Mucosa of descending colon (tissue), 3 donors: ENCODE measurements around the gene WNT8B. TPM values are rescaled to one million over a fixed set of nuclear protein-coding genes. Genes with fewer than 3 reads are reported as not detected.

Source experiments
- ATAC-seq: fragments of 200-7000 bp; cut with Tn5 transposase; one replicate; pipeline ENCODE4 v1.9.1; 2020; ENCODE audit warnings: mild to moderate bottlenecking, moderate library complexity
- DNase-seq, 3 donors: peaks; one replicate each; pipeline ENCODE4 v3.0.0-alpha.2; 2020
- H3K36me3 ChIP-seq: fragments of 200-600 bp; one replicate; pipeline ENCODE4 v1.8.0; 2021; ENCODE audit warnings: low read depth, mild to moderate bottlenecking
- H3K4me1 ChIP-seq: fragments of 200-600 bp; one replicate; pipeline ENCODE4 v1.8.0; 2021; ENCODE audit warnings: low read depth, mild to moderate bottlenecking
- H3K4me3 ChIP-seq: fragments of 200-600 bp; one replicate; pipeline ENCODE4 v1.8.0; 2021; ENCODE audit warnings: mild to moderate bottlenecking
- H3K9me3 ChIP-seq: fragments of 200-600 bp; one replicate; pipeline ENCODE4 v1.8.0; 2021; ENCODE audit warnings: mild to moderate bottlenecking
- intact Hi-C, 2 donors: fragments of 100-400 bp; cut with DNase I in 1 of 2; cut with micrococcal nuclease in 1 of 2; formaldehyde crosslinking; loops; one replicate each; pipeline versions ENCODE4 v1.11.0 to v1.11.1; 2022; cut with DNase I, micrococcal nuclease
- total RNA-seq, 3 donors: library from RNA; stranded (reverse); fragmentation: NEBNext Ultra II Directional in 2 of 3; extraction: Animal tissue kit (Norgen Biotek cat#: 25700) in 2 of 3; gene quantifications; one replicate each; pipeline versions ENCODE4 v1.2.1 to v1.2.4, GENCODE V29; 2021 to 2023
- TF ChIP-seq, protein P1 (sequence below): fragments of 200-600 bp; IDR thresholded peaks from one replicate; pipeline ENCODE4 v1.8.0; 2022; ENCODE audit warnings: antibody characterized with exemption, mild to moderate bottlenecking
- donor health status: DM: no; HTN: no; CAD: no; lungs with moderate emphysema.
- donor health status: DM: no; HTN: no; CAD: no.
- donor health status: DM: no; HTN: yes; CAD: no.

Gene WNT8B
- total RNA-seq, 3 donors from 2014 or later = not detected

DNA sequence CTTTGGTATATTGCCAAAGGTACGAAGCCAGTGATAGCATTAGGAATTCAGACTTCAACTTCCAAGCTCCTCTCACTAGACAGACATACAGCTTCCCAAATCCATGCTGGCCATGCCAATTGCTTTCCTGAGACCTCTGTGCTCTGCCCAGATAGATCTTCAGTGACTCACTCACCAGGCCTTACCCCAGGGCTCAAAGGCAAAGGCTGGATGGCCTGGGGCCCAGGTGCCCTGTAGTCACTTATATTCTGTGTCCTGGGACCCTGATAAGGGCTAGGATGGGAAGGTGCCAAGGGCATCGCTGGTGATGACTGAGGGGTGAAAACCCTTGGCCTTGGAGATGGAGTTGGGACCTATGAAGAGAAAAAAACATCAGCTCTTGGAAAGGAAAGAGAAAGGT, 27.7 kb downstream of the WNT8B start:
- no peak overlapping the region for H3K4me3 ChIP-seq
- intact Hi-C loops = no loop called here
- H3K4me1 ChIP-seq = no peaks in the 10 kb centered on the region

DNA sequence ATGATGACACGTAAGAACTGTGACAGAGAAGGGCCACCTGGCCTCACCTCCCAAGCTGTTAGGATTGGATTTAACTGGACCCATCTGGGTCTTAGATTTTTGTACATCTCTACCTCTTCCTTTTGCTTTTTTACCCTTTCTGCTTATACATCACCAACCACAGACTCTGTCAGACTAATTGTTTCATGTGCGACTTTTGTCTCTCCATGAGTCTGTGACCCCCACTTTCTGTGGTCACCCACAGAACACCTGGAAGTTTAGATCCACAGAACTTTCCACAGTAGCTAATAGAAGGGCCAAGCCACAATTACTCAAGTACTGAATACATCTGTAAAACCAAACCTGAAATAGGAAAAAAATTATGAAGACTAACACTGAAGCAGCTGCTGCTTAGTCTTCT, 33.8 kb downstream of the WNT8B start:
- no peak for ATAC-seq
- no peak overlapping the region for H3K4me3 ChIP-seq
- H3K9me3 ChIP-seq = no peaks in the 10 kb centered on the region
- TF ChIP-seq, protein P1, sequence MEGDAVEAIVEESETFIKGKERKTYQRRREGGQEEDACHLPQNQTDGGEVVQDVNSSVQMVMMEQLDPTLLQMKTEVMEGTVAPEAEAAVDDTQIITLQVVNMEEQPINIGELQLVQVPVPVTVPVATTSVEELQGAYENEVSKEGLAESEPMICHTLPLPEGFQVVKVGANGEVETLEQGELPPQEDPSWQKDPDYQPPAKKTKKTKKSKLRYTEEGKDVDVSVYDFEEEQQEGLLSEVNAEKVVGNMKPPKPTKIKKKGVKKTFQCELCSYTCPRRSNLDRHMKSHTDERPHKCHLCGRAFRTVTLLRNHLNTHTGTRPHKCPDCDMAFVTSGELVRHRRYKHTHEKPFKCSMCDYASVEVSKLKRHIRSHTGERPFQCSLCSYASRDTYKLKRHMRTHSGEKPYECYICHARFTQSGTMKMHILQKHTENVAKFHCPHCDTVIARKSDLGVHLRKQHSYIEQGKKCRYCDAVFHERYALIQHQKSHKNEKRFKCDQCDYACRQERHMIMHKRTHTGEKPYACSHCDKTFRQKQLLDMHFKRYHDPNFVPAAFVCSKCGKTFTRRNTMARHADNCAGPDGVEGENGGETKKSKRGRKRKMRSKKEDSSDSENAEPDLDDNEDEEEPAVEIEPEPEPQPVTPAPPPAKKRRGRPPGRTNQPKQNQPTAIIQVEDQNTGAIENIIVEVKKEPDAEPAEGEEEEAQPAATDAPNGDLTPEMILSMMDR = no peak
- H3K4me1 ChIP-seq = no peaks in the 10 kb centered on the region
- DNase-seq = no peak
- H3K36me3 ChIP-seq = no peaks in the 10 kb centered on the region
- intact Hi-C loops = no loop called here

More for the DNA sequence above, 27.7 kb downstream of the WNT8B start:
- H3K9me3 ChIP-seq = no peaks in the 10 kb centered on the region
- H3K36me3 ChIP-seq = no peaks in the 10 kb centered on the region
- DNase-seq (no peak), ATAC-seq (no peak)
- TF ChIP-seq, protein P1 = no peak

DNA sequence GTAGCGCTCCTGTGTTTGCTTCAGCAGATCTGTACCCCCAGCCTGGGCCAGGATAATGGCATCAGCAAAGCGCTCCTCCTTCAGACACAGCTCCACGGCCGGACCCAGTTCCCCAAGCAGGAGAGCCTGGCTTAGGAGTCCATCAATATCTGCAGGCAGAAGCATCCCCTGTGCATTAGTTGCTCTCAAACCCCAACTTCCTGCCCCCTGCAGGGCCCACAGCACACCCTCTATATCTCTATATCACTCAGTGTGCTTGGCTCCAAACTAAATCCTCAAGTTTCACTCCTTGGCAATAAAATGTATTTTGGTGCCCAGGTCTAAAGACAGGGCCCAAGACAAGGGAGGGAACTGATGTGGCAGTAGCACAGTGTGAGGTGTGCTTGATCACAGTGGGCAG, 35.2 kb downstream of the WNT8B start:
- no peak overlapping the region for H3K4me3 ChIP-seq
- intact Hi-C loops = no loop called here
- H3K4me1 ChIP-seq = no peaks in the 10 kb centered on the region
- DNase-seq (no peak), ATAC-seq (no peak)
- TF ChIP-seq, protein P1 = no peak
- no peaks in the 10 kb centered on the region for H3K9me3 ChIP-seq
- no peaks in the 10 kb centered on the region for H3K36me3 ChIP-seq

DNA sequence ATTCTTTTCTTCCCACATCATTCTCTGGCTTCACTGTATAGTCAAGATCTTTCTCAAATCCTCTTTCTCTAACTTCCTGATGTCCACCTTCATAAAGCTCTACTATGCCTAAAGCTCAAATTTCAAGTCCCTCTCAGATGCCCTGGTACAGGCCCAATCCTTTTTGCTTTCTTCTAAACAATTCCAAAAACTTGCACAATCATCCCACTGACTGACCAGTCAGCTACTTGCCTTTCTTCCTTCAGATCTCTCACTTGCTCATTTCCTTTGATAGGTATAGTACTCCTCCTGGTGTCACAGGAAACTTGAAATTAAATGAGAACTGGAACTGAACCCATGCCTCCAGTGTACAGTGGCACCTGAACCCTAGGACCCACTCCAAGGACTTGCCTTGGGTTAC, 38.6 kb downstream of the WNT8B start:
- H3K36me3 ChIP-seq = no peaks in the 10 kb centered on the region
- no peaks in the 10 kb centered on the region for H3K4me1 ChIP-seq
- no peak overlapping the region for H3K4me3 ChIP-seq
- TF ChIP-seq, protein P1 = no peak
- H3K9me3 ChIP-seq = no peaks in the 10 kb centered on the region
- DNase-seq (no peak), ATAC-seq (no peak)
- intact Hi-C loops = no loop called here

DNA sequence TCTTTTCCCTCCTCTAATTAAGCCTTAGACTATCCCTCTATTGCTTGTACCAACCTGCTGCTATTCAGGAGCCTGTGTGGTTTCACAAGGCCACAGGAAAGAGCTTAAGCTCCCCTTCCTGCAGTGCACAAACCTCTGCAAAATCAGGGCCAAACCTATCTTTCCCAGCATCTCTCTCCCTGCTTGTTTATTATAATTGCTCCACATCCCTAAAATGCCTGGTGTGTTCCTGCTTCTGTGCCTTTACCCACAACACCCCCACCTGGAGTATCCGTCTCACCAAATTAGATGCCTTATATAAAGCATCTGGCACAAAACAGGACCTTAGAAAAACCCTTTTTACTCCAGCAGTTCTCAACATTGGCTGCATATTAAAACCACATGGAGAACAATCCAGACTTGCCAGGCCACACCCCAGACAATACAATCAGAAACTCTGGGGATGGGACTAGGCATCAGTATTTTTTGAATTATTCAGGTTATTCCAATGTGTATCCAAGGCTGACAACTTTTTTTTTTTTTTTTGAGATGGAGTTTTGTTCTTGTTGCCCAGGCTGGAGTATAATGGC, 40.2 kb downstream of the WNT8B start:
- no peak overlapping the region for H3K4me3 ChIP-seq
- TF ChIP-seq, protein P1 = no peak
- H3K9me3 ChIP-seq = no peaks in the 10 kb centered on the region
- DNase-seq (no peak), ATAC-seq (no peak)
- H3K36me3 ChIP-seq = peaks cover 4% of the 10 kb centered on the region
- H3K4me1 ChIP-seq = no peaks in the 10 kb centered on the region
- intact Hi-C loops = no loop called here

DNA sequence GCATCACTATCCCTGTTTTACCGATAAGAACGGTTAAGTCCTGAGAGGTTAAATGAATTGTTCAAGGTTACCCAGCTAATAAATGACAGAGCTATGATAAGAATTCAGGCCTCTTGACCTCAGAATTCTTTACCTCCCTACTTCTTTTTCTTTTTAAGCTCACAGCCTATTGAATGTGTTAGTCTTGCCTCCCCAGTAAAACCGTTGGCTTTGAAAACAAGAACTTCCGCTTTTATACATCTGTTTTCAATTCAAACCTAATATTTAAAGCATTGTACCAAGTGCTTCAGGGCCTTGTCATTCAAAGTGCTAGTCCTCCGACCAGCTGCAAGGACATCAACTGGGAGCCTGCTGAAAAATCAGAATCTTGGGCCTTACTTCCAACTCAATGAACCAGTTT, 41.3 kb downstream of the WNT8B start:
- ATAC-seq = no peak
- TF ChIP-seq, protein P1 = no peak
- intact Hi-C loops = no loop called here
- no peaks in the 10 kb centered on the region for H3K9me3 ChIP-seq
- no peak for DNase-seq
- H3K36me3 ChIP-seq = peaks cover 4% of the 10 kb centered on the region
- H3K4me3 ChIP-seq = no peak overlapping the region
- H3K4me1 ChIP-seq = no peaks in the 10 kb centered on the region
